ENCODE results near the gene SSTR3. TPM values are rescaled to one million over a fixed set of nuclear protein-coding genes. Genes with fewer than 3 reads are reported as not detected.
"Not testable (repeated sequence)": the region's sequence is repeated elsewhere in the genome, so short reads cannot be mapped to it uniquely, and the experiment has no call there.

The SSTR3 gene
- total RNA-seq, 2 experiments from 2014 or later, result 0.25 to 0.30 TPM

GRCh38 chr22:37202716-37203115 lies 9.6 kb downstream of the SSTR3 start:
- Histone ChIP-seq H3K4me1 (ENCODE audit: insufficient read depth, low read length, poor library complexity, severe bottlenecking) (peaks cover 33% of the 10 kb centered on the region), H3K9me2 (ENCODE audit: insufficient read depth, low read length) (no peaks in the 10 kb centered on the region), H3K36me3 (ENCODE audit: insufficient read depth, low read length) (no peaks in the 10 kb centered on the region), H4K20me1 (ENCODE audit: insufficient read depth, low read length) (no peaks in the 10 kb centered on the region), H3K9me3 (ENCODE audit: low read length) (no peaks in the 10 kb centered on the region), H3K4me2 (ENCODE audit: low read length) (no peak overlapping the region), H2AFZ (ENCODE audit: low read length) (no peak overlapping the region), H3K27ac (ENCODE audit: low read depth, low read length, poor library complexity, severe bottlenecking) (no peak overlapping the region), H3K4me3 (ENCODE audit: low read depth, low read length, poor library complexity, severe bottlenecking) (no peak overlapping the region), H3K79me2 (ENCODE audit: insufficient read depth, low read depth, low read length) (no peaks in the 10 kb centered on the region)
- TF ChIP-seq, protein P1, sequence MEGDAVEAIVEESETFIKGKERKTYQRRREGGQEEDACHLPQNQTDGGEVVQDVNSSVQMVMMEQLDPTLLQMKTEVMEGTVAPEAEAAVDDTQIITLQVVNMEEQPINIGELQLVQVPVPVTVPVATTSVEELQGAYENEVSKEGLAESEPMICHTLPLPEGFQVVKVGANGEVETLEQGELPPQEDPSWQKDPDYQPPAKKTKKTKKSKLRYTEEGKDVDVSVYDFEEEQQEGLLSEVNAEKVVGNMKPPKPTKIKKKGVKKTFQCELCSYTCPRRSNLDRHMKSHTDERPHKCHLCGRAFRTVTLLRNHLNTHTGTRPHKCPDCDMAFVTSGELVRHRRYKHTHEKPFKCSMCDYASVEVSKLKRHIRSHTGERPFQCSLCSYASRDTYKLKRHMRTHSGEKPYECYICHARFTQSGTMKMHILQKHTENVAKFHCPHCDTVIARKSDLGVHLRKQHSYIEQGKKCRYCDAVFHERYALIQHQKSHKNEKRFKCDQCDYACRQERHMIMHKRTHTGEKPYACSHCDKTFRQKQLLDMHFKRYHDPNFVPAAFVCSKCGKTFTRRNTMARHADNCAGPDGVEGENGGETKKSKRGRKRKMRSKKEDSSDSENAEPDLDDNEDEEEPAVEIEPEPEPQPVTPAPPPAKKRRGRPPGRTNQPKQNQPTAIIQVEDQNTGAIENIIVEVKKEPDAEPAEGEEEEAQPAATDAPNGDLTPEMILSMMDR (conservative IDR thresholded peaks at IDR 0.05; ENCODE audit: low read length), result no peak
- no peak for TF ChIP-seq EZH2phosphoT487 (IDR thresholded peaks at IDR 0.05; ENCODE audit: borderline replicate concordance, low read depth, low read length)
- intact Hi-C loops (cut with micrococcal nuclease; ENCODE audit: unreplicated experiment), result no loop called here
- ChIA-PET POLR2A (no interaction called here), CTCF (ENCODE audit: unreplicated experiment) (no interaction called here)
- no TSS peak for BruUV-seq (replicated peaks)
- DNase-seq (ENCODE audit: low spot score), result no peak

GRCh38 chr22:37202001-37202555 lies 10.2 kb downstream of the SSTR3 start:
- Histone ChIP-seq H3K36me3 (ENCODE audit: insufficient read depth, low read length) (no peaks in the 10 kb centered on the region), H3K4me1 (ENCODE audit: insufficient read depth, low read length, poor library complexity, severe bottlenecking) (peaks cover 33% of the 10 kb centered on the region), H3K4me2 (ENCODE audit: low read length) (no peak overlapping the region), H3K4me3 (ENCODE audit: low read depth, low read length, poor library complexity, severe bottlenecking) (no peak overlapping the region), H3K79me2 (ENCODE audit: insufficient read depth, low read depth, low read length) (no peaks in the 10 kb centered on the region), H4K20me1 (ENCODE audit: insufficient read depth, low read length) (no peaks in the 10 kb centered on the region), H2AFZ (ENCODE audit: low read length) (0 out of 2 replicates have a peak overlapping the region, but pooled peaks have one; percentile 12), H3K9me3 (ENCODE audit: low read length) (no peaks in the 10 kb centered on the region), H3K9me2 (ENCODE audit: insufficient read depth, low read length) (no peaks in the 10 kb centered on the region), H3K27ac (ENCODE audit: low read depth, low read length, poor library complexity, severe bottlenecking) (no peak overlapping the region)
- DNase-seq (ENCODE audit: low spot score), result no peak
- no TSS peak for BruUV-seq (replicated peaks)
- ChIA-PET POLR2A (interaction anchor here (0.6 kb wide), 1 partner anchor 282 kb away, joined by 3 read pairs; no protein-coding TSS in a partner anchor), CTCF (ENCODE audit: unreplicated experiment) (interaction anchor here (0.6 kb wide), 1 partner anchor 44 kb away, joined by 3 read pairs; no protein-coding TSS in a partner anchor)
- intact Hi-C loops (cut with micrococcal nuclease; ENCODE audit: unreplicated experiment), result no loop called here
- TF ChIP-seq, protein P1 (conservative IDR thresholded peaks at IDR 0.05; ENCODE audit: low read length), result 0 out of 2 replicates have a peak, but pooled peaks have one; percentile 32
- TF ChIP-seq EZH2phosphoT487 (IDR thresholded peaks at IDR 0.05; ENCODE audit: borderline replicate concordance, low read depth, low read length), result no peak

GRCh38 chr22:37201443-37201820 lies 10.8 kb downstream of the SSTR3 start:
- H3K4me3 ChIP-seq (ENCODE audit: low read depth, low read length, poor library complexity, severe bottlenecking); H3K36me3 ChIP-seq (ENCODE audit: insufficient read depth, low read length); H3K9me2 ChIP-seq (ENCODE audit: insufficient read depth, low read length); intact Hi-C loops (cut with micrococcal nuclease; ENCODE audit: unreplicated experiment); H3K4me2 ChIP-seq (ENCODE audit: low read length); DNase-seq (ENCODE audit: low spot score); BruUV-seq (replicated peaks); H3K9me3 ChIP-seq (ENCODE audit: low read length); H2AFZ ChIP-seq (ENCODE audit: low read length); H4K20me1 ChIP-seq (ENCODE audit: insufficient read depth, low read length); H3K79me2 ChIP-seq (ENCODE audit: insufficient read depth, low read depth, low read length); H3K27ac ChIP-seq (ENCODE audit: low read depth, low read length, poor library complexity, severe bottlenecking): not testable (repeated sequence)
- ChIA-PET POLR2A (interaction anchor here (0.5 to 0.6 kb wide), 2 partner anchors 60 to 283 kb away, joined by 3 read pairs; no protein-coding TSS in a partner anchor), CTCF (ENCODE audit: unreplicated experiment) (interaction anchor here (0.5 kb wide), 1 partner anchor 65 kb away, joined by 6 read pairs; no protein-coding TSS in a partner anchor)
- peaks cover 33% of the 10 kb centered on the region for H3K4me1 ChIP-seq (ENCODE audit: insufficient read depth, low read length, poor library complexity, severe bottlenecking)

Data from OCI-LY7 (cell line).